AG04450 (cell line): ENCODE results near the gene PDE11A. TPM values are rescaled to one million over a fixed set of nuclear protein-coding genes. Genes with fewer than 3 reads are reported as not detected.

Experiments
- CTCF ChIA-PET: fragments of 300-600, 350-600 bp; formaldehyde crosslinking; extraction: SDS; loops from one replicate; lab custom pipeline; 2022; ENCODE audit warnings: antibody characterized with exemption, inconsistent platforms; lab: Charles Lee
- POLR2A ChIA-PET: fragments of 350-600 bp; formaldehyde crosslinking; extraction: SDS; loops from one replicate; lab custom pipeline; 2021; ENCODE audit warnings: antibody characterized with exemption, inconsistent platforms; lab: Yijun Ruan, JAX
- DNase-seq: peaks from one replicate; pipeline ENCODE4 v3.0.0-alpha.2; 2011; ENCODE audit warnings: low read depth, low spot score
- H3K27ac ChIP-seq: one replicate; pipeline ENCODE4 v1.5.1; 2012; ENCODE audit warnings: low read depth, low read length, control low read depth
- H3K27me3 ChIP-seq: one replicate; pipeline ENCODE4 v1.6.0; 2012; ENCODE audit warnings: low read length; ENCODE audit not compliant: control insufficient read depth, insufficient read depth
- H3K4me3 ChIP-seq: 2 replicates; pipeline ENCODE4 v1.5.1; 2011; ENCODE audit warnings: mild to moderate bottlenecking, low read depth, low read length, control low read depth
- H3K9me3 ChIP-seq: 2 replicates; pipeline ENCODE4 v1.5.1; 2012; ENCODE audit warnings: low read length; ENCODE audit not compliant: control insufficient read depth, insufficient read depth
- polyA plus RNA-seq: library from polyadenylated mRNA; depleted of rRNA; stranded (reverse); fragments of >200 nt; gene quantifications from 2 replicates; pipeline ENCODE4 v1.2.3, GENCODE V29; 2011
- TF ChIP-seq, protein P1 (sequence below): IDR thresholded peaks from 2 replicates; pipeline ENCODE4 v1.5.1; 2011; ENCODE audit warnings: low read depth, low read length, control low read depth, inconsistent platforms

PDE11A gene
- polyA plus RNA-seq, 1 experiment = 0.24 TPM

DNA sequence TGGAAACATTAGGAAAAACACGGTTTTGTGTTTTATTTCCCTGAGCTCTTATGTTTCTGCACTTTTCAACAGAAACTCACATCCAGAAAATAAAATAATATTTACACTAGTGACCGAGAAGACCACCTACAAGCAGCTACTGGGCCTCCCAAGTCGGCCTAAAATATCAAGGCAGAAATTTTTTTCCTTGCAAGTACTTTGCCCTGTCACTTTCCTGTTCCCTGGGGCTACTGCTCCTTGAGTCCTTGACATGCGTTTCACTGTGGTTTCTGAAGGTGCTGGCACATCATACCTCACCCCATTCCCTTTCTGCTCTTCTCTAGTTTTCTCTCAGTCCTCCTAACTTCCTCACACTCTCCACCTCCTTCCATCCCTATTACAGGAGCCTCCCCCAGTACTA is 400.9 kb downstream of the PDE11A start:
- H3K4me3 ChIP-seq = no peak overlapping the region

DNA sequence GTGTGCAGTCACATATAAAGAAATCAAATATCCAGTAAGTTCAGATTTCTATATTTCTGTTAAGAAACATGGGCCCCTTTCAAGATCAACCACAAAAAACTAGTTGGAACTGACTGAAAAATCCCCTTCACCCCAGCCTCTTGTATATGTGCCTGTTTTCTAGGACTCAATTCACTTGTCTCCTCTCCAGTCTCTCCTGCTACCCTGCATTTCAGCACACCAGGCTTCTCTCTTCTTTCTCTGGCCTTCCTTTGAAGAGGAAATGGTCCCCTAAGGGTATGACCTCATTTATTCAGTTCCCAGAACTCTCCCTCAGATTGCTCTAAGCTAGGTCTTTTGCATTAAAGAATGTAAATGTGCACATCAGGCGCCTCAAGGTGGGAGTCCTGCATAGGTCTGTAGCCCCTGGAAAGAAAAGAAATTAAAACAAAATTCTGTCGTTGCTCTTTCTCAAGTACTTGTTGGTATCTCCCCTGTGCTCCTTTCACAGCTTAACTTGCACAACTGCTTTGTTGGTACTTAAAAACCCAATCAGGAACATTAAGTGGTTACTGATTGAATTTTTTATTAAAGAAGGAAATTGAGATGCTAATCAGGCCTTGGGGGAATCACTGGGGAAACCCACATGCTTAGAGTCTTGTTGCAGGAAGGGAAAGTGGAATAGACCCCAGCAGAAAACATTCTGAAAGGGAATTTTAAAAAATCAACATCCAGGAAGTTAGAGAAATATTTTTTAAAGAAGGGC is 401.6 kb downstream of the PDE11A start:
- ChIA-PET POLR2A (no interaction called here), CTCF (no interaction called here)

More for the DNA sequence above, 400.9 kb downstream of the PDE11A start:
- Histone ChIP-seq H3K9me3 (no peaks in the 10 kb centered on the region), H3K27me3 (peaks cover 5% of the 10 kb centered on the region), H3K27ac (no peak overlapping the region)
- POLR2A ChIA-PET = no interaction called here
- no peak for DNase-seq
- CTCF ChIA-PET = no interaction called here
- TF ChIP-seq, protein P1, sequence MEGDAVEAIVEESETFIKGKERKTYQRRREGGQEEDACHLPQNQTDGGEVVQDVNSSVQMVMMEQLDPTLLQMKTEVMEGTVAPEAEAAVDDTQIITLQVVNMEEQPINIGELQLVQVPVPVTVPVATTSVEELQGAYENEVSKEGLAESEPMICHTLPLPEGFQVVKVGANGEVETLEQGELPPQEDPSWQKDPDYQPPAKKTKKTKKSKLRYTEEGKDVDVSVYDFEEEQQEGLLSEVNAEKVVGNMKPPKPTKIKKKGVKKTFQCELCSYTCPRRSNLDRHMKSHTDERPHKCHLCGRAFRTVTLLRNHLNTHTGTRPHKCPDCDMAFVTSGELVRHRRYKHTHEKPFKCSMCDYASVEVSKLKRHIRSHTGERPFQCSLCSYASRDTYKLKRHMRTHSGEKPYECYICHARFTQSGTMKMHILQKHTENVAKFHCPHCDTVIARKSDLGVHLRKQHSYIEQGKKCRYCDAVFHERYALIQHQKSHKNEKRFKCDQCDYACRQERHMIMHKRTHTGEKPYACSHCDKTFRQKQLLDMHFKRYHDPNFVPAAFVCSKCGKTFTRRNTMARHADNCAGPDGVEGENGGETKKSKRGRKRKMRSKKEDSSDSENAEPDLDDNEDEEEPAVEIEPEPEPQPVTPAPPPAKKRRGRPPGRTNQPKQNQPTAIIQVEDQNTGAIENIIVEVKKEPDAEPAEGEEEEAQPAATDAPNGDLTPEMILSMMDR = no peak

DNA sequence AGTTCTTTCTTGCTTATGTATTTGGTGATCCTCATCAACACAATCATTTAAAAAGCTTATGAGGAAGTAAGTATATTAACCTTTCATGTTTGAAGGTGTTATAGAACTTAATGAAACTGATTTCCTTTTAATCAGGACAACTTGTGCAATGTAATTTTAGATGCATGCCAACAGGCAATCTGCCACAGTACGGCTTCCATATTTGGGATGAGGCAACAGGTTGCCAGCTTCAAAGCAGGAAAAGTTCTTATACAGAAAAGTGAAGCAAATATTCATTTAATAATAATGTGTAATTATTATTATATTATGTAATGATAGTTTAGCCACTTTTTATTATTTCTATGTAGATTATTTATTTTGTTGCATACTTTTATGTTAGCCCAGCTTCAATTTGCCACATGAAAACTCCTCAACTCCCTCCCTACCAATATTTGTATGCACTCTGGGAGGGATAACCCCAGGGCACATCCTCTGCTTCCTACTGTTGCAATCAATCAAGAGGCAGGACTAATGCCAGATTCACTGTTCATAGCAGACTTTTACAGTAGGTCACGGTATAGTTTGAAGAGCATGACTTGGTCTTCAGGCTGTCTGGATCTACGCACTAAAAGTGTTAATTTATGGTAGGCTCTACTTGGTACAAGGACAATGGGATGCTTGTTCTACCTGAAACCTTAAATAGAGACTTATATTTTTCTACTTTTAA is 402.8 kb downstream of the PDE11A start:
- peaks cover 5% of the 10 kb centered on the region for H3K27me3 ChIP-seq
- no peak overlapping the region for H3K4me3 ChIP-seq
- no peaks in the 10 kb centered on the region for H3K9me3 ChIP-seq
- CTCF ChIA-PET = interaction anchor here (0.7 kb wide), 1 partner anchor 47 kb away, joined by 3 read pairs; no protein-coding TSS in a partner anchor
- POLR2A ChIA-PET = no interaction called here
- no peak overlapping the region for H3K27ac ChIP-seq
- TF ChIP-seq, protein P1 = no peak
- no peak for DNase-seq

More for the DNA sequence above, 401.6 kb downstream of the PDE11A start:
- TF ChIP-seq, protein P1 = no peak
- Histone ChIP-seq H3K27me3 (peaks cover 5% of the 10 kb centered on the region), H3K4me3 (no peak overlapping the region), H3K9me3 (no peaks in the 10 kb centered on the region), H3K27ac (no peak overlapping the region)
- no peak for DNase-seq

DNA sequence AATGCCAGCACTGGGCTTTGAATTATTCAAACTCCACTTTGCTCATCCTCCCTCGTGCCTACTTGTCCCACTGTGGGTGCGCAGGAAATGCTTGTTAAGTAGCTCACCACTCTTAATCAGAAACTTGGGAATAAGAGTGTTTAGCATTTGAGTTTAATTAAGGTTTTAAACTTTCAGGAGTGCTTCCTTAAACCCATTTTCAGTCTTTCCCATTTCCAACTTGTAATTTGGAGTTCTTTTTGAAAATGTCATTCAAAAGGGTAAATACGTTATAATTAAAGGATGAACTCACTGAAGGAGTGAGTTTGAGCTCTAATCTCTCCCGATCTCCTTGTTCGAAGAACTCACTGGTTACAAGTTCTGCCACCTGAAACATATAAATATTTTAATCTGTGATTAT is 403.4 kb downstream of the PDE11A start:
- Histone ChIP-seq H3K9me3 (no peaks in the 10 kb centered on the region), H3K27ac (no peak overlapping the region), H3K27me3 (peaks cover 5% of the 10 kb centered on the region), H3K4me3 (no peak overlapping the region)
- POLR2A ChIA-PET = no interaction called here
- TF ChIP-seq, protein P1 = no peak
- CTCF ChIA-PET = interaction anchor here (0.7 kb wide), 1 partner anchor 46 kb away, joined by 3 read pairs; no protein-coding TSS in a partner anchor
- no peak for DNase-seq

DNA sequence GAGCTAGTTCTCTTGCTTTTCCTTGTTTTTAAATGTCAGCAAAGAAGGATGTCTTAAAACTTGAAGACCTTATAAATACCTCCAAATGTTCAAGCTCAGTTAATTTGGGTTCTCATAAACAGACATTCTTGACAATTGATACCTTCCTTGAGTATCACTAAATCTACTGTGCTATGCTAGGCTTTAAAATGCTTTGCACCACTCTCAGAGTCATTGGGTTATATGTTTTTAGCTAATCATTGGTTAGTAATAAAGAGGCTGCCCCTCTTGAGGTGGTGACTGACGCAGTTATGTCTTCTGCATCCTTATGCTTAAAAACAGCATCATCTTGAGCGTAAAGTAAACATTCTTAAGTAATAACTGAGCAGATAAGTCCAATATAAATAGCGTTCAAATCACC is 404.0 kb downstream of the PDE11A start:
- no peak overlapping the region for H3K27ac ChIP-seq
- TF ChIP-seq, protein P1 = no peak
- no peak overlapping the region for H3K4me3 ChIP-seq
- DNase-seq = no peak
- H3K27me3 ChIP-seq = peaks cover 2% of the 10 kb centered on the region
- ChIA-PET POLR2A (no interaction called here), CTCF (interaction anchor here (1.7 kb wide), 1 partner anchor 64 kb away, joined by 5 read pairs; no protein-coding TSS in a partner anchor)
- H3K9me3 ChIP-seq = no peaks in the 10 kb centered on the region
